ENCODE results near the gene IVL. TPM values are rescaled to one million over a fixed set of nuclear protein-coding genes. Genes with fewer than 3 reads are reported as not detected.

Gene IVL
- total RNA-seq, 2 experiments from 2014 or later = not detected

Other genes with a start within 250 kb of the IVL start
- not detected for gene LCE2D, start 245.2 kb upstream of the IVL start, total RNA-seq
- not detected for gene LCE2C, start 233.3 kb upstream of the IVL start, total RNA-seq
- gene LCE2B, start 222.4 kb upstream of the IVL start, total RNA-seq = not detected
- not detected for gene LCE2A, start 210.2 kb upstream of the IVL start, total RNA-seq
- gene LCE4A, start 200.4 kb upstream of the IVL start, total RNA-seq = not detected
- not detected for gene KPRP, start 150.5 kb upstream of the IVL start, total RNA-seq
- gene LCE1F, start 133.4 kb upstream of the IVL start, total RNA-seq = not detected
- gene LCE1E, start 122.3 kb upstream of the IVL start, total RNA-seq = not detected
- gene LCE1D, start 111.8 kb upstream of the IVL start, total RNA-seq = not detected
- gene LCE1C, start 101.9 kb upstream of the IVL start, total RNA-seq = not detected
- gene LCE1B, start 96.6 kb upstream of the IVL start, total RNA-seq = not detected
- gene LCE1A, start 81.1 kb upstream of the IVL start, total RNA-seq = not detected
- not detected for gene LCE6A, start 65.7 kb upstream of the IVL start, total RNA-seq
- not detected for gene LCE7A, start 48.5 kb upstream of the IVL start, total RNA-seq
- gene SMCP, start 30.2 kb upstream of the IVL start, total RNA-seq = not detected
- gene SPRR5, start 38.7 kb downstream of the IVL start, total RNA-seq = not detected
- gene SPRR4, start 62.1 kb downstream of the IVL start, total RNA-seq = not detected
- not detected for gene SPRR1A, start 75.5 kb downstream of the IVL start, total RNA-seq
- not detected for gene SPRR3, start 93.2 kb downstream of the IVL start, total RNA-seq
- gene SPRR1B, start 122.7 kb downstream of the IVL start, total RNA-seq = not detected
- gene SPRR2D, start 132.6 kb downstream of the IVL start, total RNA-seq = not detected
- not detected for gene SPRR2A, start 149.0 kb downstream of the IVL start, total RNA-seq
- gene SPRR2B, start 163.1 kb downstream of the IVL start, total RNA-seq = not detected
- not detected for gene SPRR2E, start 186.0 kb downstream of the IVL start, total RNA-seq
- gene SPRR2F, start 205.0 kb downstream of the IVL start, total RNA-seq = not detected
- not detected for gene SPRR2G, start 242.3 kb downstream of the IVL start, total RNA-seq

Data from activated CD4-positive, alpha-beta T cell treated with anti-CD3 and anti-CD28 coated beads, Interleukin-2, amount 10 ng/mL, durations not matched to agents 7 days and 5 days (primary cell).